GM20431 (cell line): ENCODE data around the gene OLFML1.

ENCODE experiments used
- in situ Hi-C: fragments of 300-500 bp; cut with MseI, MboI; formaldehyde crosslinking; loops from one replicate; pipeline ENCODE4 v1.15.0; 2020; ENCODE audit warnings: low sequenced_read_pairs; ENCODE audit not compliant: unreplicated experiment

Gene OLFML1

DNA sequence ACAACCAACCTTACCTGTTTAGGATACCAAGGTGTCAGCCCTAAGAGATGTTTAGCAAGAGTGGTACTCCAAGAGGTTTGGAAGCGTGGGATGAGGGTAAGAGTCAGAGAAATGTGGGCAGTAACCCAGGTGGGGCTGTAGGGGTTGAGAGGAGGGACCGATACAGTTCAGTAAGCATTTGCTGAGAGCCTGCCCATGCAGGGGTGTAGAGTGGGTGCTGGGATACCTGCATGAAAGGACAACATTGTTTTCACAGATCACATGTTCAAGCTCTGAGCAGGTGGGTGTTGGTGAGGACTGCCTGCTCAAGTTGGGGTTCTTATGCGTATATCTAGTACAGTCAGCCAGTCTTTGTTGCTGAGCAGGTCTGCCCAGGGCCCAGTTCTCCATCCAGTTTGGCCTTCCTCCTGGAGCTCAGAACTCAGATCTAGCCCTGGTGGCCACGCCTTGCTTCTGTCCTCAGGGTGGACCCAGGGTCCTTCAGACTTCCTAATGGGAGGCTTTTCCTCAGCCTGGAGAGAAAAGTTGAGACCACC, 43.3 kb downstream of the OLFML1 start:
- in situ Hi-C loops = no loop called here

DNA sequence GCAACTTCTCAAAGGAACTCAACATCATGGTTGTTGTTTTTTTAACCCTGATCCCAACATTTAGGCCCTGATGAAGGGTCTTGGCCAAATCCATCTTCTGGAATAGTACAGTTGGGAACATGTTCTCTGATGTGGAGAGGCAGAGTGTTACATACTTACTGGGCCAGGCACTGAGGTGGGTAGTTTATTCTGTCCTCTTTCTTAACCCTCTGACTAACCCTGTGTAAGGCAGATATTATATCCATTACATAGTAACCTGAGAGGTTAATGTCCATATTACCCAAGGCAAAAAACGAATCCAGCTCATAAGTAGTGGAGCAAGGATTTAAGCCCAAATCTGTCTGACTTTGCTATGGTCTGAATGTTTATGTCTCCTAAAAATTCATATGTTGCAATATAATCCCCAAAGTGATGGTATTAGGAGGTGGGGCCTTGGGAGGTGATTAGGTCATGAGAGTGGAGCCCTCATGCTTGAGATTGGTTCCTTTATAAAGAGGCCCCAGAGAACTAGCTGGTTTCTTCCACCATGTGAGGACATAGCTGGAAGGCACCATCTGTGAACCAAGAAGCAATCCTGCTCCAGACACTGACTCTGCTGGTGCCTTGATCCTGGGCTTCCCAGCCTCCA, 44.8 kb downstream of the OLFML1 start:
- in situ Hi-C loops = no loop called here

DNA sequence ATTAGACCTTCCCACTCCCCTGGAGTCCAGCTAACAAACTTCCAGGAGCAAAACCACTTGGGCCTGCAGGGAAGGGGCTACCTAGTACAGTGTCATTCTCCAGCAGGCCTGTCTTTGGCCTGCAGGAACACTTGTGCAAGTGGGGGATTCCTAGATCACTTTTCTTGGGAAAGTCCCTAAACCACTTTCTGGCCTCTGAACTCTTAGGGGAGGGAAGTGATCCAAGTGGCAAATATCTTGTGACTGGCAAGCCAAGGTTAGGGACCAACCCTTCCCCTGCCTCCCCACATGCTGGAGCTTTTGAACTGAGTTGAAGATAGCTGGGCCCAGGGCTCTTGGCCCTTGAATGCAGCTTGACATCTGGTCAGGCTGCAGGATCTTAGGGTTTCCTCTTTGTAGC, 45.7 kb downstream of the OLFML1 start:
- in situ Hi-C loops = no loop called here

DNA sequence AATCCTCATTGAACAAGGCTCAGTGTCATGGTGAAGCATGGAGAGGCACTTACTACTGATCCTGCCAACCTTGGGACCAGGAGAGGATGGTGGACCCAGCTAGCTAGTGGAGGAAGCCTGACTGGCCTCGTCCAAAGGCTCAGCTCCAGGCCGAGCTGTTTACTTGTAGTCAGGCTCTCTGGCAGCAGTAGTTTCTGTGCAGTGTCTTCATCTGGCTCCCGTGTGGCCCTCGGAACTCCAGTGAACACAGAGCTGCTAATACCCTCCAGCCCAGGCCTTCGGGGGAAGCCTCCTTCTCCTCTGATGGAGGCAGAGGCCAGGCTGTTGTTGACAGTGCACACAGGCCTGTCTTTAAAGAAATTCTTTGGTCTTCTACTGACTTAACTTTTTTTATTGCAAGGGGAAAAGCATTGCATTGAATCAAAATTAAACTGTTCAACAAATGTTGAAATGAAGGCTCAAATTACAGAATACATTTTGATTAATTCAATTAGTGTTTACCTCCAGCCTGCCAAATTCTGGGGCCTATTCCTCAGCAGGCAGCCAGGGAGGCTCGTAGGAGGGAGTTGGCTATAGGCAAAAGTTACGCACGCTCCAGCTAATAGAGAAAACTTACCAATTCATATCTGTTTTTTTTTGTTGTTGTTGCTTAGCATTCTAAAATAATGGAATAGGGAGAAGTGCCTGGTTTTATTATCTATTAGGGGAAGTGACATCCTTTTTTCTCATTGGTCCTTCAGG, 47.3 kb downstream of the OLFML1 start:
- in situ Hi-C loops = no loop called here

DNA sequence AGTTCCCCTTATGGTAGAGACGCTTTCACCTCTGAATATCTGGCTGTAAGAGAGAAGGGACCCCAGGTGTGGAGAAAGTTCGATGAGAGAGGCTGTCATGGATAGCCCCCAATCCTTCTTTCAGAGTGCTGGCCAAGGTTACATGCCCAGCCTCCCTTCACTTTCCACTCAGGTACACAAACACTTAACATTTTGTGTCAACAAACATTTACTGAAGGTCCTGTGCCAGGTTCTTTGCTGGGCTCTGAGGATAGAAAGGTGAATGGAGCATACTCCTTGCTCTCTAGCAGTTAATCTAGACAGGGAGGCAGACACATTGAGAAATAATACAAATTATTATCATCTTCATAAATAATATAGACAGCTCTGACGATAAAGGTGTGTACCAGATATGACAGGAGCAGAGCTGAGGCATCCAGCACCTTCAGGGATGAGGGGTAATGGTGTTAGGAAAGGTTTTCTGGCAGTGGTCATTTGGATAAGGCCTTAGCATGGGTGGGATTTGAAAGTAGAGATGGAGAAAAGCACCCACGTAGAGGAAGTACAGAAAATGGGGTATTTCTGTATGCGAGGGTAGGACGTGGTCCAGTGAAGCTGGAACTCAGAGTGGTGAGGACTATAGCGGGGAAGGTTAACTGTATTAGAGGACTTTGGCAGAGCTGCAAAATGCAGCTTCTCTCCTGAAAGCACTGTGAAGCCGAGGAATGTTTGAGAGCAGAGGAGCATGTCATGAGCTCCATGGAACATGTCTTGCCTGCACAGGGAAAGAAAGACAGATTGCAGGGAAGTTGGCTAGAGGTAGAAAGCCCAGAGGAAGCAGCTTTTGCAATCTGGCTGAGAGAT, 48.1 kb downstream of the OLFML1 start:
- in situ Hi-C loops = no loop called here

DNA sequence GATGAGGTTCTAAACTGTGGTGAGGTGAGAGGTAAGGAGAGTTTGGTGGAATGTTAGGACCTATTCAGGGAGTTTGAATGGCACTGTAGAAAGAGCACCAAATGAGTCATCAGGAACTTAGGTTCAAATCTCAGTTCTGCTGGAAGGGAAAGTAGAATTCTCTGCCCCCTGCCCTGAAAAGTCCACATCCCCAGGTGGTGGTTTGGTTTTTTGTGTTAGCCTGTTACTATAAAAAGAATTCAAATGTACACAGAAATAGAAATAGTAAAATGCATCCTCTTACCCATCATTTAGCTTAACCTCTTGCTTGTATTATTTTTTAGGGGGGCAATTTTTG, 48.7 kb downstream of the OLFML1 start:
- in situ Hi-C loops = no loop called here

DNA sequence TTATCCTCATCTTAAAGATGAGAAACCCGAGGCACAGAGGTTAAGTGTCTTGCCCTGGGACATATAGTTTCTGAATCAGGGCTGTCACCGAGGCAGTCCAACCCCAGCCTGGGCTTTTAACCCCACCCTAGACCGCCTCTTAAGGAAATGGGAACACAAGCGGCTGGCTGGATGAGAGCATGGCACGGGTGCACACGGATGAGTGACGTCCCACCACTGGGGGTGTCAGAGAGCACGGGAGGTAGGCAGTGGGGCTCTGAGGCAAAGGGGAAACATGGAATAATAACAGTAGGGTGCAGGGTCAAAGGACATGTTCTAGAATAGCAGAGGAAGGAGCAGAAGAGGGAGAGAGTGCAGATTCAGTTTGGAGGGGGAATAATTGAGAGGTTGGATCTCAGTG, 50.8 kb downstream of the OLFML1 start:
- in situ Hi-C loops = no loop called here

DNA sequence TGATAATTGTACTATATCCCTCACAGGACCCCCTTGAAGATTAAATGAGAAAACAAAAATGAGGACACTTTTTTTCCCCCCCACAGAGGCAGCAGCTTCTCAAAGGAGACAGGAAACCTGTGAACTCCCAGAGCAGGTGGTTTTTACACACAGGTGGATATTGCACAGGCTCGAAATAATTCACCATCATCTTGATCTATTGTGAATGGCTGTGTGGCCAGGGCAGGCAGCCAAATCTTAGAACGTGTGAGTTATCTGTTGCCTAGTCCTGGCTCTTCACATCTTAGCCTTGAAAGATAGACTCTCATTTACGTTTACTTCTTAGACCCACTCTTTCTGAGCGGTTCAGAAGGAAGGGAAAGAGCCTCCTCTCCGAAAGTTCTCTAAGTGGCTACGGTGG, 52.0 kb downstream of the OLFML1 start:
- in situ Hi-C loops = no loop called here

DNA sequence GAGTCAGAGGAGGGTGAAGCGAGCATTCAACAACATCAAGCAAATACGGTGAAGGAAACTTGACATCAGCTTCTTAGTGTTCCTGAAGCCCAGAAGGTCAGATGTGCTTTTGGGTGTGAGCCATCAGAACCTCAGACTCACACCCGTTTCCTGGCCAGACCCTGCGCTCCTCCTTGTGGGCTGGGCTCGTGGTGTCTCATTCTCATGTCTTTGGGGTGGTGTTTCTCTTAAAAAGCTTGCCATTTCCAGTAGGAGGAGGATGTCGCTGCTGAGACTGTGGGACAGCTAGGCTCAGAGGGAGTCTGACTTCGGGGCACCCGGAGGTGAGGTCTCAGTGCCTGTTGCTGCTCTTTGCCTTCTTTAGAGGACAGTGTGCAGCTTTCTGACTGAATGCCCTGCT, 52.7 kb downstream of the OLFML1 start:
- in situ Hi-C loops = no loop called here

DNA sequence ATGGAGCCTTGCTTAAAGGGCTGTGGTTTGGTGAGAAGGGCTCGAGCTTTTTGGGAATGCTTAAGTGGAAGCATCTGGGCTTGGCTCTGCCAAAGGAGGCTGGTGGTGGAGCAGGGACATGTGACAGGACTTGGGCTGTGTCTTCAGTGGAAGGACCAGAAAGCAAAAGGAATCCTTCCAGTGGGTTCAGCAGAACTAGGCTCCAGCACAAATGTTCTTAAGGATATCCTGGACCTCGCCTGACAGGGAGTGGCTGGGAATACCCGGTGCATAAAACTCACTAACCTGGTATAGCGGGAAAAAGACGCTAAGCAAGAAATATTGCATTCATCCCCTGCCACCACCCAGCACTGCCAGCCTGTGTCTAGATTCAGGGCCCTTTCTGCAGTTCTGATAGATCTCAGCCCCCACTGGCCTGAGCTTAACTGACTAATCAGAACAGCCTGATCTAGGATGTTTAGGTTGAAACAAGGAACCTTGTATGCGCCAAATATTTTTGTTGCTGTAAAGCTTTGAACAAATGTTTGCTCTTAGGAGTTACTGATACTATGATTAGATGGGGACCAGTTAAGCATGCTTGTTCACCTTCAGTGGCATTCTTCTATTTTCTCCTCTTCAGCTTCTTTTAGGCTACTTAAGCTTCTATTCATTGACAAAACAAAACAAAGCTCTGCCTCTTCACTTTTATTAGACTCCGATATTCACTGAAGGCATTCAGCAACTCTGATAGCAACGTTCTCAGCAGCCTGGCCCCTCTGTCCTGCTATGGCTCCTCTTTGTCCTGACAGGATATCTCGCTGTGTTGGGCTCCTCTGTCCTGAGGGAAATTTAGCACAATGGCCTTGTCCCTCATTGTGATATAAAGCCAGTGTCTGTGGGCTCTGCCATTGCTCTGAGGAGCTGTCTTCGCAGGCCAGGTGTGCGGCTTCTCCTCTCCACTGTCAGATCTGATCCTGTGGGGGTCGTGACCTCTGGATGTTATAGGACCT, 53.5 kb downstream of the OLFML1 start:
- in situ Hi-C loops = no loop called here

DNA sequence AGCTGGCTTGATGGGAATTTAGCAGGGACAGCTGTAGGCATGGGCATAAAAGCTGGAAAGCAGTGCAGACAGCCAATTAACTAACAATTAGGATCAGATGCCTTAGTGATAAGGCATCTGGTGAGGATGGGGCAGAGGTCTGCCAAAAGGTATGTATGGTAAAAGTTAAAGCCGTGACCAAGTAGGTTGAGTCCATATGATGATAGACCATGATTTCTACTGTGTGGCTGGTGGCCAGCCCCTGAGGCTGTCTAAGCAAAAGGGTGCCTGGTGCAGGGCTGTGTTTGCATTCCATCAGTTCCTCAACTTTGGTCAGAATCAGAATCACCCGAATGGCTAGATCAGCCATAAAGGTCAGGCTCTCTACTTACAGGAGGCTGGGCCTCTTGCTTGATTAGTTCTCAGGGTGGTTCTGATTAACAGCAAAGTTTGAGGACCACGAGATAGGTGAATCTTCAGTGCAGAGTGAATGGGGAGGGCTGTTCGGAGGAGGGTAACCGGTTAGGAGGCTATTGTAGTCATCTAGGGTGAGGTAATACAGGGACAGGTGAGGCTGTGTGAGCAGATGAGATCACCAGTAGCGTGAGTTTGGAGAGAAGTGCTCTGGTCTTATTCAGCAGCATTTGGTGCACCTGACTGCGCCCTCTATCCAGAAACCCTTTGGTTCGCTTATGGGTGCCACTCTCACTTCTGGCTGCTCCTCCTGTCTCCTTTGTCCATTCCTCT, 55.7 kb downstream of the OLFML1 start:
- in situ Hi-C loops = no loop called here

DNA sequence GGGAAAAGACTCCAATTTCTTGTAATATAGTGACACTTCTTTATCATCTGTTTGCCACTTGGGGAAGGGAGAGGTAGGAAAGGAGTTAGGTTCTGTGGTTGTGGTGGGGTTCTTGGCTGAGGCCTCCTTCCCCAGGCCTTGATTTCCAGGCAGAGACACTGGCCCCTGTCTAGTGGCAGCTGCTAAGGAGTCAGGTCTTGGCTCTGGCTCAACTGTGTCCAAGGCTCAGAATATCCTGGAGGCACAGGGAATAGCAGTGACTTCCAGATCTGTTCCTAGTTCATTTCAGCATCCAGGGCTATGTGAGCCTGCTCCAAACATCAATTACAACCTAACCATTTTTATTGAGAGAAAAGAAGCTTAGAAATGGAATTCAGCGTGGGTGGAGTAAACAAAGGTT, 58.0 kb downstream of the OLFML1 start:
- in situ Hi-C loops = no loop called here

DNA sequence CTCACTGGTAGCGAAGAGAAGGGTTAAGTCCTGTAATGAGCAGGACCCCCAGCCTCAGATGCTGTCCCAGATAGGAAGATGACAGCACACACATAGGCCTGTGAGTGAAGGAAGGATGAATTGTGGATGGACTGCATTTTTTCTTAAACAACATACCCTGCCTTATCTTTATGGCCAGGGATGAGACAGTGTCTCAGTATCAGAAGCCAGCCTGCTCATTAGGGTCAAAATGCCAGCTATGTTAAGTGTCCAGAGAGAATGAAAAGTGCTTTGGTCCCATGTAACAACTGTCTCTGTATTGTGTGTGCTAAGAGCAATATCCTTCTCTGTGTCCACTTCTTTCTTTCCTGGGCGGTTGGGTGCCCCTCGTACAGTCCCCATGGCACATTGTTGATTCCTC, 58.7 kb downstream of the OLFML1 start:
- in situ Hi-C loops = no loop called here

DNA sequence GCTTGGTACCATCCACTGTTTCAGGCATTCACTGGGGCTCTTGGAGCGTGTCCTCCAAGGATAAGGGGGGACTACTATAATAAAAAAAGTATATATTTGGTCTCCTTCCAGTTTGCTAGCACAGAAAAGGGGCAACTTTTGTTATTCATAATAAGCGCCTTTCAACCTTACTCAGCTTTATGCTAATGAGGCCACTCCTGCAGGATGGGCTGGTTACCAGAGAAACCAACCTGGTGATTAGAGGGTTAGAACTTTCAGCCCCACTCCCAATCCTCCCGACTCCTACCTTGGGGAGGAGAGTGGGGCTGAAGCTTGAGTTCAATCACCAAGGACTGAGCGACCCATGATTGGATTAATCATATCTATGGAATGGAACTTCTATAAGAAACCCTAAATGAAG, 60.3 kb downstream of the OLFML1 start:
- in situ Hi-C loops = no loop called here

DNA sequence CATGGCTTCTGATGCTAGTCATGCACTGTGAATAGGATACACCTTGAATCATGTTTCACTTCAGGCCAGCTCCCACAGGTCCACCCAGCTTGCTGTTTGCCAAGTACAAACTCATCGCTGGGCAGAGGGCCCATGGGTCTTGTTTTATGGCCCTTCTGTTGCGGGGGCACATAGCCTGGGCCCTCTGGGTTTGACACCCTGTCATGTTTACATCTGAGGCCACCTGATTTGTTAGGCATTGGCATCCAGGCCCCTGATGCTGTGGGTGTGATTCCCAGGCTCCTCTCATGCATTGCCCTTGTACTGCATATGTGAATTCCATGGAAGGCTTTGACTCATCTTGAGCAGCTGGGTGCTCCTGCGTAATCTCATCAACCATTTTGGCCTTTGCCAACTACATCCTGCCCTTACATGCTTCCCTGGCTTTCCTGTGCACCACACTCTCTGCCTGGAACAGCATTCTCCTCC, 61.1 kb downstream of the OLFML1 start:
- in situ Hi-C loops = no loop called here

DNA sequence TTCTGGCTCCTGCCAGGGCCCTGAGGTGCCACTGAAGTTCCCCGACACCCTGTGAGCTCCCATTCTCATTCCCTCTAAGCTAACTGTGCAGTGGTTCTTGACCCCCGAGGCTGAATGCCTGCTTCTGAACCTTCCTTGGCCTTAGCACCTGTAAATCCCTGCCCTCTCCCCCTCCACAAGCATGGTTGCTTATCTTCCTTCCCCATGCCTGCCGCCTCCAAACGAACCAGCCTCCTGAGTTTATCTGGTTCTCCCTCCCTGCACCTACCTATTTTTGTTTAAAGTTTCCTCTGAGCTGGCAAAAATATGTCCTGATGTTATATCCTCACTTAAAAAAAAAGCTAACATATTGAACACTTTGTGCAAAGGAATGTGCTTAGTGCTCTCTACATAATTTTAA, 62.4 kb downstream of the OLFML1 start:
- in situ Hi-C loops = no loop called here

DNA sequence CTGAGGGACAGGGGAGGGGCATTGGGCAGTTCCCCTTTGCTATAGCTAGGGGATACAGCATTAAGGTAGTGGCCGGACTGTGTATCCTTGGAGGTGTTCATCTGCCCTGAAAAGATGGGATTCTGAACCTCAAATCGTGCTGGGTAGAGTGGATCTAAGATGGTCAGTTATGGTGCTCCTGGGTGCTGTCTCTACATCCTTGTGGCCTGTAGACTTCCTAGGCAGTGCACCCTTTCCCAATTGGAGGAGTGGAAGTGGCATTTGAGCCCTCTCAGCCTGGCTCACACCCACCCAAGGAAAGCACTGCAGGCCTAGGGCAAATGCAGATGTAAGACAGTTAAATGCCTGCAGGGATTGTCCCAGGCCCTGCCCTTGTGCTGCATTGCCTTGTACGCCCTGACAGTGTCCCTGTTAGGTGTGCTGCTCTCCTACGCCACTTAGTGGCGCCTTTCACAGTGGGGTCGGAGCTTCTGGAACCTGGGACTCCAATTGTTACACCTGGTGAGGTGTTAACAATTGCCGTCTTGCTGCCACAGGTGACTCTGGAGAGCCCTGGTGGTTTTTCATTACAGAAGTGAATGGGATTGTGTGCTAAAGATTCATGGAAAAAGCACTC, 63.5 kb downstream of the OLFML1 start:
- in situ Hi-C loops = no loop called here

DNA sequence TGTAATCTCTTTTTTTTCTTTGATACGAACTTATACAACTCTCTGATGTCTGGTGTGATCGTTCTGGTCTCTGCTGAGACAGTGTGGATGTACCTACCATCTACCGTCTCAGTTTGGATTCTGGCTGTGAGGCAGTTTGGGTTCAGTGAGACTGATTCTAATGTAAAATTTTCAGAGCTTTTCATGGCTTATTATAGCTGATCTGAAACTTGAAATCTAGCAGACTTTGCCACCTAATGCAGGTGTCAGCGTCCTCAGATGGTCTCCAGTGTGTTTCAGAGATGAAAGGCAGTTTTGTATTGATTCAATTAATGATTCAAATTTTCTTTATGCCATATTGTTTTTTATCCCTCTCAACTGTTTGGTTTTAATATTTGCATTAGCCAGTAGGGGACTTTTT, 64.4 kb downstream of the OLFML1 start:
- in situ Hi-C loops = no loop called here

DNA sequence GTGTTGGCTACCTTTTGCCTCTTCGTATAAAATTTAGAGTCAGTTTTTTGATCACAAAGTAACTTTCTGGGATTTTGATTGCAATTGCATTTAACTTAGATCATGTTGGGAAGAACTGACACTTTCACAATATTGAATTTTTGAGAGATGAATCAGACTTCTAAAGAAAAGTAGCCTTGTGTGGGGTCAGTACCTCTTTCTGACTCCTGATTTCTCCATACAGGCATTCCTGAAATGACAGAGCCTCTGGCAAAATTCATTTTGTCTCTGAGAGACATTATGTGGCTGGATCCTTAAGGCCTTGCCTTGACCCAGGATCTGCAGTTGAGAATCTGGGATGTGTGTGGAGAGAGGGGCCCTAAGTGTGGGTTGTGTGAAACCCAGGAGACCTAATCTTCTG, 66.3 kb downstream of the OLFML1 start:
- in situ Hi-C loops = no loop called here
